HG02981 (cell line): ENCODE data around the gene DDX10.
"Not testable (repeated sequence)": the region's sequence is repeated elsewhere in the genome, so short reads cannot be mapped to it uniquely, and the experiment has no call there.

Experiments
- ATAC-seq: cut with Tn5 transposase; IDR thresholded peaks from one replicate; pipeline ENCODE4 v1.9.1; 2021; ENCODE audit warnings: mild to moderate bottlenecking, moderate library complexity; ENCODE audit not compliant: unreplicated experiment

The DDX10 gene

GRCh38 chr11:108817976-108818375, 153.1 kb downstream of the DDX10 start:
- no peak for ATAC-seq

- no peak for ATAC-seq
Observed at GRCh38 chr11:108818971-108819370, 154.1 kb downstream of the DDX10 start.

GRCh38 chr11:108819957-108820356, 155.1 kb downstream of the DDX10 start:
- ATAC-seq: no peak

DNA sequence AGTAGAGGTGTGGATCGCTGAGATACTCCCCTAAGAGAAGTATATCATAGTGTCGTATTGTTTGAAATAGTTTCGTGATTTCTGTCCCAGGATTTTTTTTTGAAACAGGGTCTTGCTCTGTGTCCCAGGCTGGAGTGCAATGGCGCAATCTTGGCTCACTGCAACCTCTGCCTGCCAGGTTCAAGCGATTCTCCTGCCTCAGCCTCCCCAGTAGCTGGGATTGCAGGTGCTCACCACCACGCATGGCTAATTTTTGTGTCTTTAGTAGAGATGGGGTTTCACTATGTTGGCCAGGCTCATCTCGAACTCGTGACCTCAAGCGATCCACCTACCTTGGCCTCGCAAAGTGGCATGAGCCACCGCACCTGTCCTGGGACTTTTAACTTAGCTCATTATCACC, 159.1 kb downstream of the DDX10 start:
- not testable (repeated sequence) for ATAC-seq

DNA sequence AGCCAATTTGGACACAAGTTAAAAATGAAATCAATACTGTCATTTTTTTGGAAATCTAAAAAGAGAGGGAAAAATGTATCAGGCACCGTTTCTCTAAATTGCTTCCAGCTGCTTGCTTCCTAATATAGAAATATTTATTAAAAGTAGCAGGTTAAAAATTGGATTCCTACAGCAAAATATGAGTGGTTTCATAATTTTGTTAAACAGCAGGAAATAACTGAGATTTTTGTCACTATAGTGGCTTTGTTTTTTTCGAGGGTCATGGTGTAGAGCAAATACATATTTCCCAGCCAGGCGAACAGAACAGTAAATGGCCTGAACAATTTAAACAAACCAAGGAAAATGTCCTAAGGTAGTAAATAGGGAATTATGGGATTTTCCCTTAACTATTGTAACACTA, 159.7 kb downstream of the DDX10 start:
- ATAC-seq: no peak

GRCh38 chr11:108825381-108825780, 160.5 kb downstream of the DDX10 start:
- no peak for ATAC-seq

GRCh38 chr11:108826136-108826535, 161.3 kb downstream of the DDX10 start:
- ATAC-seq: no peak

DNA sequence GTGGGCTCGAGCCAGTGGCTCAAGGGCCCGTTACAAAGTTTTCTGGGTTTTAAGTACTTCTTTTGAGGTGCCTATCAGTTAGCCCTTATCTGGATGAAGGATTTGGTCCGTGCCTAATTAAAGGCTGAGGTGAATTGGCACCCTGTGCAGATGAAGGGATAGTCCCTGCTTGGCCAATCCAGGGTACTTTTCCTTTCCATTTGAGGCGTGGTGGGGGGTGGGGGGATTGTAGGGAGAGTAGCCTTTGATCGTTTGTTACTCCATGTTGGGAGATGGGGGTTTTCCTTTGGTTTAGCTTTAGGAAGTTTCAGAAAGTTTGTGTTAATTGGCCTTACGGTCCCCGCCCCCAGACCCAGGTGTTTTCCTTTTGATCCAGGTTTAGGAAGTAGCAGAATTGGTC, 170.8 kb downstream of the DDX10 start:
- no peak for ATAC-seq

- no peak for ATAC-seq
Observed at GRCh38 chr11:108836541-108836940, 171.7 kb downstream of the DDX10 start.

- ATAC-seq: no peak
Observed at GRCh38 chr11:108838102-108838791, 173.4 kb downstream of the DDX10 start.

GRCh38 chr11:108838792-108839105, 173.9 kb downstream of the DDX10 start:
- ATAC-seq: no peak

DNA sequence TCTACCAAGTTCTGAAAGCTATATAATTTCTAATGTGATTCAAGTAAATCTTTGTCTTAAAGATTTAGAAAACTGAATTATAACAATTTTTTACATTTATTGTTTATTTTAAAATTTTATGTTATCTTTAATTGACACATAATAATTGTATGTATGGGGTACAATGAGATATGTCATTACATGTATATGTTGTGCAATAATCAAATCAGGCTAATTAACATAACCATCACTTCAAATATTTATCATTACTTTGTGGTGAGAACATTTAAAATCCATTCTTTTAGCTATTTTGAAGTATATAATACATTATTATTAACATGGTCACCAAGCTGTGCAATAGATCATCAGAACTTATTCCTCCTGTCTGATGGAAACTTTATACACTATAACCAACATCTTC, 181.1 kb downstream of the DDX10 start:
- no peak for ATAC-seq

GRCh38 chr11:108847298-108847990, 182.6 kb downstream of the DDX10 start:
- ATAC-seq: no peak

- ATAC-seq: no peak
Observed at GRCh38 chr11:108851781-108852180, 186.9 kb downstream of the DDX10 start.

GRCh38 chr11:108852701-108853100, 187.8 kb downstream of the DDX10 start:
- no peak for ATAC-seq

DNA sequence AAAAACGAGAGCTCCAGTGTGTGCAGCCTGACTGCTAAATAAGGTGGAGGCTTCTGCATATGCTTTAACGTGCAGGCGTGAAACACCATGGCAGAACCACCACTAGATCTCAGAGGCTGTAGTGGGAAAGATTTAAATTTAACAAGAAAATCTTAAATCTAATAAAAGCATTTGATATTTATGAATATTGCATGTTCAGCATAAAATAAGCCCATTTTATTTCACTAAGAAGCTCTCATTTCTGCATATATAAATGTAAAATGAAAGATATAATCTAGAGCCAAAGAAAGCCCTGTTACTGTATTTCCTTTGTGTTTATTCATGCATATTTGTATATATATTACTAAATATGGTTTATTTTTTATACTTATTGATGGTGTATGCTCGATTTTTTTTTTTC, 188.3 kb downstream of the DDX10 start:
- no peak for ATAC-seq

GRCh38 chr11:108853864-108854263, 189.0 kb downstream of the DDX10 start:
- ATAC-seq: peak; percentile 35

GRCh38 chr11:108854346-108854745, 189.5 kb downstream of the DDX10 start:
- peak; percentile 96 for ATAC-seq

- ATAC-seq: no peak
Observed at GRCh38 chr11:108857382-108857781, 192.5 kb downstream of the DDX10 start.

- no peak for ATAC-seq
Observed at GRCh38 chr11:108858622-108859021, 193.8 kb downstream of the DDX10 start.

GRCh38 chr11:108859510-108859909, 194.6 kb downstream of the DDX10 start:
- no peak for ATAC-seq

GRCh38 chr11:108863528-108863927, 198.7 kb downstream of the DDX10 start:
- ATAC-seq: no peak

GRCh38 chr11:108865406-108865805, 200.5 kb downstream of the DDX10 start:
- no peak for ATAC-seq
